OCI-LY3 (cell line): ENCODE data around the gene NKAIN4.

Experiments used
- CTCF ChIP-seq: fragments of 200-600, 300-600 bp; sonication (generic); IDR thresholded peaks from 2 replicates; pipeline ENCODE4 v1.5.1; 2014; ENCODE audit warnings: antibody characterized with exemption, low read length, low read depth
- EZH2phosphoT487 ChIP-seq: fragments of 200-600 bp; shearing (Covaris generic); IDR thresholded peaks from 2 replicates; pipeline ENCODE4 v1.6.1; 2018; ENCODE audit warnings: antibody characterized with exemption, mixed run types, low read depth

GRCh38 chr20:63275825-63276224 lies 21.6 kb upstream of the NKAIN4 start:
- TF ChIP-seq CTCF (no peak), EZH2phosphoT487 (no peak)
